NCI-H2196 (cell line): ENCODE measurements around the gene FAM98B.

Experiments used
- DNase-seq: peaks from one replicate; lab custom pipeline; 2025; ENCODE audit not compliant: unreplicated experiment; lab: John Stamatoyannopoulos, UW

Gene FAM98B

DNA sequence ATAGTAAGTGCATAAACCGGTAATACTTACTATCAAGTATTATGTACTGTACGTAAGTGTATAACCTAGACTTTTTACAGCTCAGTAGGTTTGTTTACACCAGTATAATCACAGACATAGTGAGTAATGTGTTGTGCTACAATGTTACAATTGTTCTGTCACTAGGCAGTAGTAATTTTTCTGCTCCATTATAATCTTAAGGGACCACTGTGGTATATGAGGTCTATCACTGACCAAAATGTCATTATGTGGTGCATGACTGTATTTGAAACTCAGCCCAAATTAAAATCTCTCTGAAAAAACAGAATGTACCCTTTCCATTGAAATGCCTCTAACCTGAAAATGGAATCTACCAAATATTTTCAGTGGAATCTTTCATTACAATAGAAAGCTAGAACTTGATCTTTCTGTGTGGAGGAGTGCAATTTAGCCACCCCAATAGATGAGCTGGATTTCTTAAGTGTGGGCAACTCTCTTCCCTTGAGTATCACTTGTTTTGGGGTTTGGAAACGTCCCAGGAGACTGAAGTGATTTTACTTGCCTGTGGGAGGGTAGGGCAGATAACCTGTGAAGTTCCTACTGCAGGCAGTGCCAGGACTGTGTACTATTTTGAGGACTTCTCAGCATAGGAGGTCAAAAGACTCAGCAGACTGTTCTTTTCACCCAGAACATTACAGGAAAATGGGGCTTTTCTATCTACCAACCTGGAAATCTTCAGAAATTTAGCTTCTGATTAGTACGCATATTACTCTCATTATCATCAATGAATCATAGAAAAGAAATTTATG lies 50.9 kb downstream of the FAM98B start:
- no peak for DNase-seq

DNA sequence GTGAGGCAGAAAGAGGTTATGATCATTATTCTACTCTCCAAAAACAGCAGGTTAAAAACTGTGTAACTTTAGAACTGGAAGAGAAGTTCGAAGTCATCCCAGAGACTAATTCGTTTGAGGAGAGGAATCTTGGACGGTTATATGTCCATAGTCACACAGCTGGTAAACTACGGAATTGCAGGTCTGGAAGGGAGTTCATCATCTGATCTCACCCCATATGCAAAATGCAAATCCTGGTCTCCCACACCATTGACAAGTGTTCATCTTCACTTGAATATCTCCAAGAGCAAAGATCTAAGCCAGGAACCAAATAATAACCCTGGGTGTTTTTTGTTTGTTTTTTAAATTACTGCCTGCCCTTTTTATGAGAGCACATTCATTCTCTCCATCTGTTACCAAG lies 53.1 kb downstream of the FAM98B start:
- no peak for DNase-seq

DNA sequence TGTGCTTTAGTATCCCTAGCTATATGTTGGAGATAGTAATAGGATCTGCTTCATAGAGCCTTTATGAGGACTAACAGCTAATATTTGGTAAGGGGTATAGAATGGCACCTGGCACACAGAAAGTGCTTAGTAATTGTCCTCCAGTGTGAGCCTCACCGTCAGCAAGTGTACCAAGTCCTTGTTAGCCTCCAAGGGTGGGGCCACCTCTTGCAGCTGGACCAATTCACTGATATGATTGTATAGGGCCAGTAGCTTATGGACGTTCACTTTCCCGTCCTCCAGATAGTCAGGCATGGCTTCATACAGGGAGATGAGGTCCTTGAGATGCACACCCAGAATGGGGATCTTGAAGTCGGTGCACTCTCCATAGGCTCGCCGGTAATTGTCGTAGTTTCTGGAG lies 53.6 kb downstream of the FAM98B start:
- DNase-seq, result no peak

DNA sequence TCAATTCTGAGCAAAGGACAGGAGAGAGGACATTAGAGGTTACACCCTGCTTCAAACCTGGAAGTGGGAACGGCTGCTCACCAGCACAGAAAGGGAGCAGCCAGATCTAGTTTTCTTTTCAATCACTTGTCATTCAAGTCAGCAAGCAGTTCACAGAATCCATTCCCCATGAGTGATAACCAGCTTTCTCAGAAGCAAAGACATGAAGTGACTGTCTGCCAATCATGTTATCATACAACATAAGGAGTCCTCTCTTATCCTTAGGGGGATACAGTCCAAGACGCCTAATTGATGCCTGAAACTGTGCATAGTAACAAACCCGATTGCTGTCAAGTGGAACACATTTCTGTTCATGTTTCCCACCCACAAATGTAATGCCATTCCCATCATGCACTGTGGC lies 54.7 kb downstream of the FAM98B start:
- no peak for DNase-seq

DNA sequence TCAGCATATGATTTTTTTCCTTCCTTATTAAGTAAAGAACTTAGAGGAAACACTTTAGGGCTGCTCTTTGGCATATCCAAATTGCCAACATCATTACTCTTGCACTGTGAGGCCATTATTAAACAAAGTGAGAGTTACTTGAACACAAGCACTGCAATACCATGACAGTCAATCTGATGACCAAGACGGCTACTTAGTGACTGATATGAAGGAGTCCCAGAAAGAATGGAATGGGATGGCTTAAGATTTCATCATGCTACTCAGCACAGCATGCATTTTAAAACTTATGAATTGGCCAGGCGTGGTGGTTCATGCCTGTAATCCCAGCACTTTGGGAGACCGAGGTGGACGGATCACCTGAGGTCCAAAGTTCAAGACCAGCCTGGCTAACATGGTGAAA lies 55.2 kb downstream of the FAM98B start:
- no peak for DNase-seq

DNA sequence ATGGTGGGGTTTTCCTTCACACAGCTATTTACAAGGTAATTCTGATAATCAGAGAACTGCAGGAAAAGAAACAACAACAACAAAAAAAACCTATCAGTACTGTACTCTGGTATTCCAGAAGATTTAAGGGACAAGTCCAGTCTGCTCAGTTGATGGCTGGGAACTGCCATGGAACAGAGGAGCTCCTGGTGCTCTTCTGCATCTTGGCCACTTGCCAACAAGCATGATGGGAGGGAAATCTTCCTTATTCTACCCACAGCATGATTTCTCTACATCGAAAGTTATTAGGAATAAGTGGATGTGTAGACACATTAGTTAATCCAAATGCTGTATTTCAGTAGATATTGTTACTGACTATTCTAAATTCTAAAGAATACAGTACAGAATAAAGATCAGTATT lies 59.0 kb downstream of the FAM98B start:
- no peak for DNase-seq

DNA sequence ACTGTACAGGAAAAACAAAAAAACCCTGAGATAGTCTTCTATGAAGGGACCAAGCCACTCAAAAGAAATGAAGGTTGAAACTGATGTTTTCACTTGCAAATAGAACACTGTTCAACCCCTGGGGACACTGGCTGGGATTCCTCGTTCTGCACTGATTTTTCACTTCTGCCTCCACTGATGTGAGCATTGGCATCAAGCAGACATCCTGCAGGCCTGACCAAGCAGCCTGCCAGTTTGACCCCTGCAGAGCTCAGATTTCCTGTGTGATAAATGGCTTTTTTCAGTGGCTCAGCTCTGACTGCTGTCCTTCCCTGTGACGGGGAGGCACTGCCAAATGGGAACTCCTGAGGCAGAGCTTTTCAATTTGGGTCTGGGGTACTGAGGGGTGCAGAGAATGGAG lies 60.7 kb downstream of the FAM98B start:
- DNase-seq, result no peak

DNA sequence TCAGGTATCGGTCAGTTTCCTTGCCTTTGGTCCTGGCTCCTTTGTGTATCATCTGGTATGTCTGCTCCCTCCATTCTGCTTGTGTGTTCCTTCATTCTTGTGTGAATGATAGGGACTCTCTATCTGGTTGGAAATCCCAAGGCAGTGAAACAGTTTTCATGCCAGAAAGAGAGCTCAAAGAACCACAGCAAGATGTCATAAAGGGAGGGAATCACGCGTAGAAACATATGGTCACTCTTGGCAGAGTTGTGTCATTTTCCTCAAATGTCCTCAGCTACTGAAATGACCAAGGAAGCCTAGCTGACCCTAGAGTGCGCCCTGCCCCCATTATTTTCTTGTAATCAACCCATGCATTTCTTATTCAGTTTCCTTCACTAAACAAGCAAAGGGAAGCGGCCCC lies 62.7 kb downstream of the FAM98B start:
- DNase-seq, result no peak

DNA sequence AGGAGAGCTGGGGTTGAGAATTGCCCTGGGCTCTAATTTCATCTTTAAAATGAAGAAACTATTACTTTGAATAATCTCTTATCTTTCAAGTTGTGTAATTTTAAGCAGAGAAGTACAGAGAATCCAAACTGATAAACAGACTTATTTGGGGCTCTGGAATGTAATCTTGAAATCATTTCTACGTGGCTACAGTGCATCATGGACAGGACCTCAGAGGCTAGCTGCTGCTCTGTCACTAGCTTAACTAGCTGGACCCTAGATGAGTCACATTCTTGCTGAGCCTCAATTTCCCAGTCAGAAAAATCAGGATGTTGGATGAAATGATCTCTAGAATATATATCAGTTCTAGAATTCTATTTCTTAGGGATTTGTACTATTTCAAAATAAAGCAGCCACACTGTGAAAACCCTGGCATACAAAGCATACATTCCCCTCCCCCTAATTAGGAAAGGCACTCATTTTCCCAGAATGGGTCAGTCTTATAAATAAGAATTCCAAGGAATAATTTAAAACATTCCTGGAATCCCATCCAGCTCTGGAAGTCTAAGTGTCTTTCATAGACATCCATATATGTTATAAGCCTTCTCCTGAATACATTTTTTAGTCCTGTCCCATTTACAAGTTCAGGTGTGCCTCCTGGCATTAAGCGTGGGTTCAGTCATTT lies 63.5 kb downstream of the FAM98B start:
- DNase-seq, result no peak

DNA sequence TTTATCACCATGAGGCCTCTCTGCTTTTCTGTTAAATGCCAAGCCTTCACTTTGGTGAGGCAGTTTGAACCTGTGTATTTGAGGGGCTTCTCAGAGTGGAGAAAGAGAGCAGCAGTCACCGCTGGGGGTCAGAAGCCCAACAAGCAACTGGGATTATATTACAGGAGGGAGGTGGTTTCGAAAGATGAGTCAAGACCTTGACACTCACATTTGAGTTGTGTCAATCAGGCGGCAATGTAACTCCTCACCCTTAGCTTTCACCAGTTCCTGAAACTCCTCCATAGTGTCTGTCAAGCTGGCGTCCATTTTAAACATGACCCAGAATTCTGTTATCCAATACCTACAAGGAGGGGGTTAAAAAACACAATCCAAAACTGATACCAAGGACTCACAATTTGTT lies 64.2 kb downstream of the FAM98B start:
- DNase-seq, result no peak

DNA sequence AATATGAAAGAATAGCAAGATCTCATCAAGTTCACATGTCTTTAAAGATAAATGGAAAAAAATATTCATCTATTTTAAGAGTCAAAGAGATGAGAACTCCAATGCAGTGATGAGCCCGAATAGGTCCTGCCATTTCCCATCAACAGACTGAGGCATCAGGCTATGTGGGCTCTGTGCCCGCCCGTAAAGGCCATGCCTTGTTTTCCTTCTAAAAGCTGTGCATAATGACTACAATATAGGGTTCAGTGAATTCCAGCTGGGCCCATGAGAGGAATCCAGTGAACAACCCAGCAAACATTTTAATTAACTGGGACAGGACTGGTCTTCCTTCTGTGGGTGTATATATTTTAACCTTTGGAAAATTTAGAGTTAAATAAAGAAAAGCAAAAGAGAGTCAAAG lies 66.1 kb downstream of the FAM98B start:
- no peak for DNase-seq

DNA sequence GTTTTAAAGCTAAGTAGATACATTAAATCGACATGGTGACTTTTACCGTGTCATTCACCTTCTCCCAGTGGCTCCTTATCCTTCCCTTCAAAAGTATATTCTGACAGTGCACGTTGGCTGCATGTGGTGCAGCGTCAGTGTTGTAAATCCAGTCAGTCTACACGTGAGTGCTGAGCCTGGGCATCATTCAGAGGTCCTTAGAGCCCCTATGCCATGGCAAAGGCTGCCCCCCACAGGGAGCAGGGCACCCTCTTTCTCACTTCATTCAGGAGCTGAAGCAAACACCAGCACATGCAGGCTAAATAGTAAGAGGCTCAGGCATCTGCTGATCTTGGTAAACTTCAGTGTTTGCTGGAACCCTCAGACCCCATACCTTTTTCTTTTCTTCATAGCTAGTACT lies 67.4 kb downstream of the FAM98B start:
- no peak for DNase-seq

DNA sequence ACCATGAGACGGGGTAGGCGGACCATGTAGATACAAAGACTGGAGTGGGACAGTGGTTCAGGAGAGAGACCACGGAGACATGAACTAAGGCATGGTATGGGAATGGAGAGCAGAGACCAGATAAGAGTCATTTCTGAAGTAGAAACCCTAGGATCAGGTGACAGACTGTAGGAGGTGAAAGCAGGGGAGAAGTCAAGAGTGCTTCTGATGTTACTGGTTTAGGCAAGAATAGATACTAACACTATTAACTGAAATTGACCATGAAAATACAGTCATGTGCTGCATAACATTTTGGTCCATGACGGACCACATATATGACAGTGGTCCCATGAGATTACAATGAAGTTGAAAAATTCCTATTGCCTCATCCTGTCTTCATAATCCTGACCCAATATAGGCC lies 69.0 kb downstream of the FAM98B start:
- DNase-seq, result no peak

DNA sequence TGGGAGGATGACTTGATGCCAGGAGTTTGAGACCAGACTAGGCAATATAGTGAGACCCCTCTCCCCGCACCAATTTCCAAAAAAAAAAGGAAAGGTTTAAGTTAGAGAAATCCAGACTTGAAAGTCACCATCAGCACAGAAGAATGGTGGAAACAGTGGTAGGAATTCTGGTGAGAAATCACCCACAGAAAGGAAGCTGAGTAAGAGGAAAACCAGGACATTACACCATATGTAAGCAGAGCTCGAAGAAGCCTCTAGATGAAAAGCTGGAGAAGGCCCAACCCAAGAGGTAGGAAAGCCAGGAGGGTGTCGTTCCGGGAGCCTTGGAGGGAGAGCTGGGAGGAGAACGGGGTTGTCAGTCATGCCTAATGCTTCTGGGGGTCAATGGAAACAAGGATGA lies 70.2 kb downstream of the FAM98B start:
- no peak for DNase-seq

DNA sequence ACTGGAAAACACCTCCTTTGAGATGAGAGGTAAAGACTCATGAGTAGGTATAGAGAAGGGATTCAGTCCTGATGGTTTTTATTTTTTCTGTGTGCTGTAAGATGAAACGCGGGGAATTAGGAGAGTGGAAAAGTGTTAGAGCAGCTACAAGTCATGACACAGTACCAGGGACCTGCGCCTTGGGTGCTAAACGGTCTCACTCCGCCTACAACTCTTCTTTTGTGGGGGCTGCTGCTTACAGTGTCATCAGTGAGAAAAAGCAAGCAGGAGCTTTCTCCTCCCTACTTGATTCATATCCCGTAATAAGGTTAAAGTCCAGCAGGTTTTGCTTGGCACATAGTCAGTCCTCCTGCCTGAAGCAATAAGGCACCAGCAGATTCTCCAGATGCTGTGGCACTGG lies 71.6 kb downstream of the FAM98B start:
- no peak for DNase-seq

DNA sequence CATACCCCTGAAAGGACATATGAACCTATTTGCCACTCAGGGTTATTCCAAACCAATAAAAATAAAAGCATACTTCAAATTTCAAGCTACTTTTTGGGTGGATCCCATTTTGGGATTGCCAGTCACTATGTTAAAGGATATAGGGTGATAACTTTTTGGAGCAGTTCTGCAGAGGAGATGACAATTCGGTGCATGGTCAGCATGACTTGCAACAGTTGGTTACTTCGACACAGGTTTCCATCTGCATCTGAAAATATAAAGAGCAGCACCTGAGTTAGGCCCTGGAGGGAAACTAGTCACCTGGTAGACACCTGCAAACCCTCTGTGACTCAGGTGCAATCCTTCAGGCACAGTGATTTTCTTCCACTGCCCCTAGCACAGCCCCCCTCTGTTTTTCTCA lies 72.2 kb downstream of the FAM98B start:
- no peak for DNase-seq

DNA sequence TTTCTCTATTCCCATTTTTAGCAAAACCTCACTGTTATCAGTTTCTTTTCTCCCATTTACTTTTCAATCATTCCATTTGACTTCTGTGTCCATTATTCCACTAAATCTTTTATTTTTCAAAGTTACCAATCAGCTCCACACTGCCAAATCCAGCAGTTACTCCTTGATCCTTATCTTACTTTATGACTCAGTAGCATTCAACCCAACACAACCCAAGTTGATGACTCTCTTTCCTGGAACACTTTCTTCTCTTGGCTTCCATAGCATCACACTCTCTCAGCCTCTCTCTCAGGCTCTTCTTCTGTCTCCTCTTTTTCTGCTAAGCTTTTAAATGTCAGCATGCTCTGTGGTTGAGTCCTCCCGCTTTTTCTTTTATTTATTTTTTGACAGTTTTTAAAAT lies 74.4 kb downstream of the FAM98B start:
- DNase-seq, result no peak

DNA sequence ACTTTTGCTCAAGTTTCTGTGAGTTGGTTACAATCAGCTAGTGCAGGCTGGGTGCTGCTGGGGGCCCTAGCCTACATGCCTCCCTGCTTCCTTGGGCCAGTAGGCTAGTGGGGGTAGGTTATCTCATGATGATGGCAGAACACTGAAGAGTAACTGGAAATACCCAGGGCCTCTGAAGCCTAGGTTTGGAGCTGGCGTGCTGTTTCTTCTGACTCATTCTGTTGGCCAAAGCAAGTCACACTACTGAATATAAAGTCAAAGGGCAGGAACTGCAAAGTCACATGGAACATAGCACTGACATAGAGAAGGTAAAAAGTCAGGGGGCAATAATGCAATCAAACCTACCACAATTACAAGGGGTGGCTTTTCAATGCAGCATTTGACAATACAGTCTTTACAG lies 76.2 kb downstream of the FAM98B start:
- no peak for DNase-seq

DNA sequence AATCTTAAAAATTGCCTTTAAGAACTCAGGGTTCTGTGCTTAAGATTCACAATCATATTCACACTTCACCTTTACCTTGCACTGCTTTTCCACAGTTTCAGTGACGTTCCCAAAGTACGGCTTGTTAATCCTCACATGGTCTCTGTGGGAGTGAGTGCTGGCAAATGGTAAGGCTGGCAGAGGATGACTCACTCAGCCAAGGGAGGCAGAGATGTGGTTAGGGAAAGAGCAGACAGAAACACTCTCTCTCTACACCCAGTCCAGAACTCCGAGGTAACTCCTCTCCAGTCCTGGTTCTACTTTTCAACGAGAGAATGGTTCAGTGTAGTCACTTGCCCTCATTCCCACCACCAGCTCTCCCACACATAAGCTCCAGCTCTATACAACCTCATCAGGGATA lies 77.6 kb downstream of the FAM98B start:
- DNase-seq, result no peak

DNA sequence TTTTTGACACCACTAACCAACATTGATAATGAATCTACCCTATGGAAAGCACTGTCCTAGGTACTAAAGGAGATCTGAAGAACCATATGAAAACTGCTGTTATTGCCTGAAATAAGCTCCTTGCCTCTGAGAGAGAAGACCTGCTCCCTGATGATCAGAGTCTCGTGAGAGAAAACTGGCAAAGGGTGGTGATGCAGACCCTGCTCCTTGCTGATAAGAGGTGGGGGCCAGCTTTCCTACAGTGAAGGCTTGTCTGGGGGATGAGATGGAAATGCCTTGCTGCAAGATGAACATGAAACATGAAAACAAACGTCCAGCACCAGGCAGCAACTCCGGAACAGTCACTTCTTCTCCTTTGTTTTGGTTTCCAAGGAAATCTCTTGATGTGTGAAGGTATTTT lies 78.8 kb downstream of the FAM98B start:
- DNase-seq, result no peak

DNA sequence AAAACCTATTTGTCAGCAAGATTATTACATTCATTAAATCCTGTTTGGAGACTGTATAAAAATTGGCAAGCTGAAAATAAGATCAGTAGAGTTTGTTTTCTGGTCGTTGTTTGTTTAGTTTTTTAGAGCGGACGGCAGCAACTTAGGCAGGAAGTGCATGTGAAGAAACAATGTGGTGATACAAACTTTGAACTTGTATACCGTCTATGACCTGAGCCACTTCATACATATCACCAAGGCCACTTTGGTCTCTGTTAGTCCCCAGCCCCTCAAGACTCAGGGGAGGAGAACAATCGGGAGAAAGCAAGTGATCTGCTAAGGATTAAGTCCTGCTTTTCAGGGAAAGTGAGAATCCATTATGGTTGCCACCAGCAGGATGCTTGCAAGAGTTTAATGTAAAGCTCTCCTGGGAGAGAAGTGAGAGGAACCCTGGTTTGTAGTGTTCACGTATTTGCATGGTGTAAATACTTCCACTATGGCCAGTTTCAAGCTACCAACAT lies 79.5 kb downstream of the FAM98B start:
- no peak for DNase-seq

DNA sequence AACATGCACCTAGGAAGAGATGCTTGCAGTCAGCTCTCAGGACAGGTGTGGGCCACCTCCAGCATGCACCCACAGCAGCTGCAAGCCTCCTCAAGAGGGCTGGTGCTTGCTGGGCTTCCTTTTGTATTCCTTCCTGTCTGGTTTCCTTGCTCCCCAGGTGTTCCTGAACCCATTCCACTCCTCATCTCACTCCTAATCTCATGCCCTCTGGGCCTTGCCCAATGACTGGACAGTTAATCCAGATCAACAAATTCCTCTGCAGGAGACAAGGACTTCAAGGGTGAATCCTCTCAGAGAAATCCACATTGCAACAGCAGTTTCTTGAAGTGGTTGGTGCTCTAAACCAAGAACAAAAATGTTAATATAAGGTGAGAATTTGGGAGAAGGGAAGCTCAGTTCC lies 80.0 kb downstream of the FAM98B start:
- no peak for DNase-seq

DNA sequence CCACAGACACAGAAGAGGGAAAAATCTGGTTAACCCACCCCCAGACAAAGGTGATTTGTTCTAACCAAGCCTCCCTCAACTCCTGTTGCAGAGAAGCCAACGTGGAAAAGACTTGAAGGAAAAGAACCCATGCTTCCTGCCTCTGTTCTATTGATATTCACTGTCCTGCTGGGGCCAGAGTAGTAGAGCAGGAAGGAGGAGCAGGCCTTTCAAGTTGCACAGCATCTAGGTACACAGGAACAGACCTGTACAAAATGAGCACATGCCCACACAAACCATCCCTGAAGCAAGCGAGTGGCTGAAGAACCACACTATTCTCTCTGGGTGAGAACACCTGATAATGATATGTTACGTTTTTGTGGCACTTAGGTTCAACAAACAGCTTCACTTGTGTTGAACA lies 80.8 kb downstream of the FAM98B start:
- DNase-seq, result no peak
